Stimulated activated CD8-positive, alpha-beta memory T cell treated with anti-CD3 and anti-CD28 coated beads, Interleukin-12 subunit alpha, Interleukin-12 subunit beta, amount 100 ng/mL, for 1 hour (primary cell): ENCODE results near the gene ABCD4.
A peak's percentile ranks its signal among the peaks of the same experiment; 100 is the strongest.
"Not testable (repeated sequence)": the region's sequence is repeated elsewhere in the genome, so short reads cannot be mapped to it uniquely, and the experiment has no call there.

Source experiments
- DNase-seq: peaks from one replicate; pipeline ENCODE4 v3.0.0-alpha.2; 2020; ENCODE audit warnings: low read depth

The ABCD4 gene

GRCh38 chr14:74302634-74303569 is at the start of gene ABCD4:
TSS of gene ABCD4 (minus strand) at chr14:74302934. CDS start at chr14:74302912, 22 bp downstream.
- DNase-seq, result peak; percentile 73

GRCh38 chr14:74350928-74351323 is 48.2 kb upstream of the ABCD4 start:
- no peak for DNase-seq

GRCh38 chr14:74350211-74350927 is 47.6 kb upstream of the ABCD4 start:
- no peak for DNase-seq

GRCh38 chr14:74349757-74350156 is 47.0 kb upstream of the ABCD4 start:
- DNase-seq, result no peak

GRCh38 chr14:74348735-74349463 is 46.2 kb upstream of the ABCD4 start:
- no peak for DNase-seq

- no peak for DNase-seq
Observed at GRCh38 chr14:74348241-74348734, 45.6 kb upstream of the ABCD4 start, which contains the start of gene VRTN. TSS of gene VRTN (plus strand) at chr14:74348471. CDS start at chr14:74356784, 8,313 bp downstream.

- no peak for DNase-seq
Observed at GRCh38 chr14:74347795-74348100, 45.0 kb upstream of the ABCD4 start.

GRCh38 chr14:74347097-74347794 is 44.5 kb upstream of the ABCD4 start:
- DNase-seq, result no peak

GRCh38 chr14:74346341-74346740 is 43.6 kb upstream of the ABCD4 start:
- DNase-seq, result no peak

GRCh38 chr14:74333909-74334308 is 31.2 kb upstream of the ABCD4 start:
- no peak for DNase-seq

- DNase-seq, result not testable (repeated sequence)
Observed at GRCh38 chr14:74329950-74330552, 27.3 kb upstream of the ABCD4 start.

GRCh38 chr14:74326369-74327152 is 23.8 kb upstream of the ABCD4 start:
- no peak for DNase-seq

- DNase-seq, result no peak
Observed at GRCh38 chr14:74325446-74325845, 22.7 kb upstream of the ABCD4 start.

- DNase-seq, result no peak
Observed at GRCh38 chr14:74324931-74325361, 22.2 kb upstream of the ABCD4 start.

- no peak for DNase-seq
Observed at GRCh38 chr14:74314576-74314975, 11.8 kb upstream of the ABCD4 start.

GRCh38 chr14:74313601-74314000 is 10.9 kb upstream of the ABCD4 start:
- no peak for DNase-seq

GRCh38 chr14:74312161-74312560 is 9.4 kb upstream of the ABCD4 start:
- no peak for DNase-seq

GRCh38 chr14:74309125-74310022 is 6.6 kb upstream of the ABCD4 start:
- no peak for DNase-seq

- DNase-seq, result no peak
Observed at GRCh38 chr14:74308695-74309094, 6.0 kb upstream of the ABCD4 start.
